ENCODE results near the gene PPM1H.

The PPM1H gene

DNA sequence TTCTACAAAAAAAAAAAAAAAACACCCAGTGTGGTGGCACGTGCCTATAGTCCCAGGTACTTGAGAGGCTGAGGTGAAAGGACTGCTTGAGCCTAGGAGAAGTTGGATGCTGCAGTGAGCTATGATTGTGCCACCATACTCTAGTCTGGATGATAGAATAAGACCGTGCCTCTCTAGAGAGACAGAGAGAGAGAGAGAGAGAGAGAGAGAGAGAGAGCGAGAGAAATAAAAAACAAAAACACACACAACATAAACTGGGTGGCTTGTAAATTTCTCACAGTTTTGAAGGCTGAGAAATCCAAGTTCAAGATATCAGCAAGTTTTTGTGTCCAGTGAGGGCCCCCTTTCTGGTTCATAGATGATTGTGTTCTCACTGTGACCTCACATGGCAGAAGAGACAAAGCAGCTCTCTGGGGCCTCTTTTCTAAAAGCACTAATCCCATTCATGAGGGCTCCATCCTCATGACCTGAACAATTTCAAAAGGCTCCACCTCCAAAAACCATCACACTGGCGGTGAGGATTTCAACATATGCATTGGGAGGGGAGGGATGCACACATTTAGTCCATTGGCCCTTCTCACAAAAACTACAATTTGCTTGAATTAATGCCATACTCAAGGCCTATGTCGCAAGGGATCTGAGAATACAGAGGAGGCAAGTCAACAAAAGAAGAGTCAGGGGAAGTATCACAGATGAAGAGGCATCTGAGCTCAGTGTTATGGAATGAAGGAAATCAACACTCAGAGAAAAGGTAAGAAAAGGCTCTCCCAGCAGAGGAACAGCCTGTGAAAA, 94.9 kb downstream of the PPM1H start:
- H3K4me1 ChIP-seq (ENCODE audit: insufficient read depth, low read length, severe bottlenecking) = no peaks in the 10 kb centered on the region
- H3K27ac ChIP-seq (ENCODE audit: low read depth, low read length, poor library complexity, severe bottlenecking) = no peak overlapping the region
- TF ChIP-seq CTCF (IDR thresholded peaks at IDR 0.05; ENCODE audit: low read length) (no peak), EZH2 (IDR thresholded peaks at IDR 0.05; ENCODE audit: borderline replicate concordance, low read length) (no peak)

GRCh38 chr12:62834971-62835547, 99.9 kb downstream of the PPM1H start:
- no peak for TF ChIP-seq CTCF (IDR thresholded peaks at IDR 0.05; ENCODE audit: low read length)
- no peak for TF ChIP-seq EZH2 (IDR thresholded peaks at IDR 0.05; ENCODE audit: borderline replicate concordance, low read length)
- H3K36me3 ChIP-seq (ENCODE audit: insufficient read depth, low read length) = no peaks in the 10 kb centered on the region
- no peak overlapping the region for H3K9ac ChIP-seq (ENCODE audit: low read length)
- no peak overlapping the region for H3K27ac ChIP-seq (ENCODE audit: low read depth, low read length, poor library complexity, severe bottlenecking)
- no peaks in the 10 kb centered on the region for H3K4me1 ChIP-seq (ENCODE audit: insufficient read depth, low read length, severe bottlenecking)
- no peak overlapping the region for H2AFZ ChIP-seq (ENCODE audit: low read length)
- no peaks in the 10 kb centered on the region for H4K20me1 ChIP-seq (ENCODE audit: insufficient read depth, low read length)
- H3K4me2 ChIP-seq (ENCODE audit: low read length) = no peak overlapping the region
- no peaks in the 10 kb centered on the region for H3K27me3 ChIP-seq (ENCODE audit: insufficient read depth, low read length)
- no peak overlapping the region for H3K4me3 ChIP-seq (ENCODE audit: low read depth, low read length, poor library complexity, severe bottlenecking)
- no peaks in the 10 kb centered on the region for H3K9me2 ChIP-seq (ENCODE audit: low read depth, low read length)
- H3F3A ChIP-seq (ENCODE audit: insufficient read depth, low read length) = no peaks in the 10 kb centered on the region
- H3K79me2 ChIP-seq (ENCODE audit: insufficient read depth, low read length) = no peaks in the 10 kb centered on the region
- no peaks in the 10 kb centered on the region for H3K9me3 ChIP-seq (ENCODE audit: low read length)

More for the DNA sequence above, 94.9 kb downstream of the PPM1H start:
- Histone ChIP-seq H3K27me3 (ENCODE audit: insufficient read depth, low read length) (no peaks in the 10 kb centered on the region), H3K4me2 (ENCODE audit: low read length) (no peak overlapping the region), H4K20me1 (ENCODE audit: insufficient read depth, low read length) (no peaks in the 10 kb centered on the region), H3K4me3 (ENCODE audit: low read depth, low read length, poor library complexity, severe bottlenecking) (no peak overlapping the region), H3F3A (ENCODE audit: insufficient read depth, low read length) (no peaks in the 10 kb centered on the region), H3K9ac (ENCODE audit: low read length) (no peak overlapping the region), H3K36me3 (ENCODE audit: insufficient read depth, low read length) (no peaks in the 10 kb centered on the region), H2AFZ (ENCODE audit: low read length) (no peak overlapping the region), H3K9me2 (ENCODE audit: low read depth, low read length) (no peaks in the 10 kb centered on the region), H3K9me3 (ENCODE audit: low read length) (no peaks in the 10 kb centered on the region), H3K79me2 (ENCODE audit: insufficient read depth, low read length) (no peaks in the 10 kb centered on the region)

DNA sequence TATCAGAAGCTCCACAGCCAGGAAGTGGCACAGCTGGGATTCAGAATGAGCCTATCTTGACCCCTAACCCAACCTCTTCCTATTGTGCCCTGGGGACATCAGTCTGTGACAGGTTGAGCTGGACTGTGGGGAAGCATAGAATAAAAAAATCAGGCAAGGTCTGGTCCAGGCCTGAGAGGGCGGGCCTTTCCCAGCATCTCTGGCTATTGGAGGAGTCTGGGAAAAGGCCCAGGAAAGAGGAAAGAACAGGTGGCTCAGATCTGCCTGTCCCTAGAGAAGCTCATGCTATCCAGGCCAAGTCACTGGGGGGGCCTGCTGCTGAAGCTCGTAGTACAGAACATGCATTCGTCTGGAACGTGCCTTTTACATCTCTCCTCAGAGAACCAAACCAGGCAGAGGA, 100.5 kb downstream of the PPM1H start:
- Histone ChIP-seq H4K20me1 (ENCODE audit: insufficient read depth, low read length) (no peaks in the 10 kb centered on the region), H3K9ac (ENCODE audit: low read length) (no peak overlapping the region), H3K4me2 (ENCODE audit: low read length) (no peak overlapping the region), H3K79me2 (ENCODE audit: insufficient read depth, low read length) (no peaks in the 10 kb centered on the region), H3K27ac (ENCODE audit: low read depth, low read length, poor library complexity, severe bottlenecking) (no peak overlapping the region), H3K4me1 (ENCODE audit: insufficient read depth, low read length, severe bottlenecking) (no peaks in the 10 kb centered on the region), H2AFZ (ENCODE audit: low read length) (no peak overlapping the region), H3K27me3 (ENCODE audit: insufficient read depth, low read length) (no peaks in the 10 kb centered on the region), H3K4me3 (ENCODE audit: low read depth, low read length, poor library complexity, severe bottlenecking) (no peak overlapping the region), H3K9me2 (ENCODE audit: low read depth, low read length) (no peaks in the 10 kb centered on the region), H3K9me3 (ENCODE audit: low read length) (no peaks in the 10 kb centered on the region), H3K36me3 (ENCODE audit: insufficient read depth, low read length) (no peaks in the 10 kb centered on the region), H3F3A (ENCODE audit: insufficient read depth, low read length) (no peaks in the 10 kb centered on the region)
- TF ChIP-seq CTCF (IDR thresholded peaks at IDR 0.05; ENCODE audit: low read length) (no peak), EZH2 (IDR thresholded peaks at IDR 0.05; ENCODE audit: borderline replicate concordance, low read length) (no peak)

Data from OCI-LY1 (cell line).